GM18519 (cell line): ENCODE data around the gene SPA17.

Experiments
- ATAC-seq: cut with Tn5 transposase; IDR thresholded peaks from one replicate; pipeline ENCODE4 v1.9.1; 2021; ENCODE audit warnings: mild to moderate bottlenecking, moderate library complexity; ENCODE audit not compliant: unreplicated experiment, low FRiP score

SPA17 gene

GRCh38 chr11:124661553-124661952 lies 12.2 kb upstream of the SPA17 start:
- no peak for ATAC-seq

GRCh38 chr11:124662106-124662505 lies 11.6 kb upstream of the SPA17 start:
- no peak for ATAC-seq

- ATAC-seq = no peak
Measured at GRCh38 chr11:124663861-124664260, 9.8 kb upstream of the SPA17 start.

GRCh38 chr11:124667601-124668000 lies 6.1 kb upstream of the SPA17 start:
- ATAC-seq = no peak

GRCh38 chr11:124669193-124669592 lies 4.5 kb upstream of the SPA17 start:
- no peak for ATAC-seq

GRCh38 chr11:124670732-124671131 lies 3.0 kb upstream of the SPA17 start:
- ATAC-seq = peak; percentile 28

GRCh38 chr11:124672536-124673215 lies 1.0 kb upstream of the SPA17 start:
- no peak for ATAC-seq

GRCh38 chr11:124674168-124674517 lies 439 bp downstream of the SPA17 start:
- ATAC-seq = no peak

- no peak for ATAC-seq
Measured at GRCh38 chr11:124674571-124674970, 867 bp downstream of the SPA17 start.

- no peak for ATAC-seq
Measured at GRCh38 chr11:124676386-124676785, 2.7 kb downstream of the SPA17 start.

GRCh38 chr11:124678416-124678815 lies 4.7 kb downstream of the SPA17 start:
- no peak for ATAC-seq

- ATAC-seq = no peak
Measured at GRCh38 chr11:124681421-124681820, 7.7 kb downstream of the SPA17 start.

- ATAC-seq = no peak
Measured at GRCh38 chr11:124682443-124682842, 8.7 kb downstream of the SPA17 start.

GRCh38 chr11:124693142-124693541 lies 19.4 kb downstream of the SPA17 start:
- no peak for ATAC-seq

- no peak for ATAC-seq
Measured at GRCh38 chr11:124699547-124699946, 25.8 kb downstream of the SPA17 start.

GRCh38 chr11:124700028-124700427 lies 26.3 kb downstream of the SPA17 start:
- no peak for ATAC-seq

- ATAC-seq = no peak
Measured at GRCh38 chr11:124707829-124708228, 34.1 kb downstream of the SPA17 start.

- ATAC-seq = no peak
Measured at GRCh38 chr11:124712392-124712791, 38.7 kb downstream of the SPA17 start.

GRCh38 chr11:124716591-124716990 lies 42.9 kb downstream of the SPA17 start:
- no peak for ATAC-seq

GRCh38 chr11:124717421-124717785 lies 43.7 kb downstream of the SPA17 start:
- no peak for ATAC-seq

GRCh38 chr11:124717786-124718651 lies 44.3 kb downstream of the SPA17 start:
- no peak for ATAC-seq

GRCh38 chr11:124718801-124719200 lies 45.1 kb downstream of the SPA17 start:
- ATAC-seq = no peak
